H1 (cell line): ENCODE data around the gene KIF25. TPM values are rescaled to one million over a fixed set of nuclear protein-coding genes. Genes with fewer than 3 reads are reported as not detected.

Experiments
- CTCF ChIA-PET: fragments of 300-600 bp; sonication (Branson Sonifier 250); formaldehyde crosslinking; loops from one replicate; lab custom pipeline; 2021; ENCODE audit not compliant: partially characterized antibody; lab: Charles Lee
- POLR2A ChIA-PET: fragments of 300-600 bp; sonication (Branson Sonifier 250); formaldehyde crosslinking; loops from one replicate; lab custom pipeline; 2021; ENCODE audit warnings: inconsistent platforms; ENCODE audit not compliant: partially characterized antibody; lab: Charles Lee
- DNase-seq, 2 experiments: peaks; one replicate each; pipeline versions ENCODE4 v3.0.0 to v3.0.0-alpha.2; 2010 to 2022; ENCODE audit warnings: low spot score in 2 of 2, low read depth in 1 of 2, mixed read lengths in 1 of 2
- FAIRE-seq: peaks from 2 replicates; lab custom pipeline; 2011; peaks lifted over from hg19 to GRCh38; lab: Jason Lieb, UNC
- H2AFZ ChIP-seq: 2 replicates; pipeline ENCODE4 v1.8.1; 2012; ENCODE audit warnings: low read length, inconsistent platforms
- H2AK5ac ChIP-seq: 2 replicates; pipeline ENCODE4 v1.6.1; 2013; ENCODE audit warnings: low read depth, low read length
- H2BK120ac ChIP-seq: replicated peaks from 2 replicates; pipeline ENCODE3; 2013; ENCODE audit warnings: low read depth, low read length, inconsistent platforms
- H2BK12ac ChIP-seq: 2 replicates; pipeline ENCODE4 v1.6.1; 2013; ENCODE audit warnings: low read depth, low read length
- H2BK15ac ChIP-seq: 2 replicates; pipeline ENCODE4 v1.6.1; 2013; ENCODE audit warnings: low read length
- H2BK20ac ChIP-seq: 2 replicates; pipeline ENCODE4 v1.6.1; 2013; ENCODE audit warnings: low read length
- H2BK5ac ChIP-seq: 2 replicates; pipeline ENCODE4 v1.6.1; 2013; ENCODE audit warnings: low read depth, low read length
- H3K14ac ChIP-seq: 2 replicates; pipeline ENCODE4 v1.6.1; 2013; ENCODE audit warnings: inconsistent platforms; ENCODE audit not compliant: insufficient read length
- H3K18ac ChIP-seq: 2 replicates; pipeline ENCODE4 v1.6.1; 2013; ENCODE audit warnings: low read length; ENCODE audit errors: extremely low read depth
- H3K23ac ChIP-seq: 2 replicates; pipeline ENCODE4 v1.6.1; 2013; ENCODE audit warnings: inconsistent platforms; ENCODE audit not compliant: insufficient read length
- H3K23me2 ChIP-seq: 2 replicates; pipeline ENCODE4 v1.6.1; 2013; ENCODE audit warnings: low read depth, low read length
- H3K27ac ChIP-seq: 2 replicates; pipeline ENCODE4 v1.6.1; 2011; ENCODE audit warnings: low read depth, low read length, inconsistent platforms
- H3K27me3 ChIP-seq, 4 experiments: replicated peaks in 1 of 4; 1 replicate in 1 of 4; 2 replicates in 3 of 4; pipeline versions ENCODE4 v1.6.1 to v1.8.1; 2011 to 2013; ENCODE audit warnings: low read length in 3 of 4, mild to moderate bottlenecking in 3 of 4, inconsistent platforms in 2 of 4, mixed read lengths in 2 of 4, moderate library complexity in 1 of 4; ENCODE audit not compliant: control insufficient read depth in 3 of 4, insufficient read depth in 3 of 4; ENCODE audit errors: extremely low read depth in 1 of 4
- H3K36me3 ChIP-seq, 4 experiments: 2 replicates each; pipeline versions ENCODE4 v1.6.1 to v1.8.1; 2011 to 2013; ENCODE audit warnings: mild to moderate bottlenecking in 4 of 4, low read length in 3 of 4, moderate library complexity in 2 of 4, control low read depth in 1 of 4, inconsistent platforms in 1 of 4; ENCODE audit not compliant: insufficient read depth in 4 of 4, control insufficient read depth in 2 of 4
- H3K4ac ChIP-seq: replicated peaks from 2 replicates; pipeline ENCODE3; 2013; ENCODE audit warnings: low read length, low read depth, mixed read lengths, inconsistent platforms; ENCODE audit not compliant: insufficient read length
- H3K4me1 ChIP-seq, 4 experiments: replicated peaks in 1 of 4; 1 replicate in 1 of 4; 2 replicates in 3 of 4; pipeline versions ENCODE4 v1.6.1 to v1.8.1; 2011 to 2013; ENCODE audit warnings: low read length in 3 of 4, inconsistent platforms in 2 of 4, mixed read lengths in 1 of 4; ENCODE audit not compliant: insufficient read depth in 4 of 4, control insufficient read depth in 3 of 4
- H3K4me2 ChIP-seq, 2 experiments: 2 replicates each; pipeline versions ENCODE4 v1.6.1 to v1.8.1; 2011 to 2013; ENCODE audit warnings: low read depth in 2 of 2, low read length in 2 of 2, control low read depth in 1 of 2, inconsistent platforms in 1 of 2, mild to moderate bottlenecking in 1 of 2; ENCODE audit not compliant: insufficient read depth in 1 of 2
- H3K4me3 ChIP-seq, 4 experiments: fragments of 200-600, 300-600 bp in 1 of 4; sonication (generic), shearing (Covaris generic), sonication (Bioruptor Twin) in 1 of 4; 2 replicates each; pipeline versions ENCODE4 v1.5.1 to v1.8.1; 2011 to 2016; ENCODE audit warnings: low read length in 4 of 4, low read depth in 3 of 4, control low read depth in 2 of 4, inconsistent platforms in 2 of 4, mild to moderate bottlenecking in 2 of 4, mixed read lengths in 1 of 4, moderate library complexity in 1 of 4; ENCODE audit not compliant: insufficient read depth in 2 of 4; ENCODE audit errors: extremely low read depth in 1 of 4
- H3K56ac ChIP-seq: replicated peaks from 2 replicates; pipeline ENCODE3; 2013; ENCODE audit warnings: low read depth, mild to moderate bottlenecking, mixed read lengths, low read length, inconsistent platforms; ENCODE audit not compliant: insufficient read length
- H3K79me1 ChIP-seq: 2 replicates; pipeline ENCODE4 v1.6.1; 2013; ENCODE audit warnings: low read depth, low read length, control low read depth
- H3K79me2 ChIP-seq, 2 experiments: 2 replicates each; pipeline versions ENCODE4 v1.6.1 to v1.8.1; 2012 to 2013; ENCODE audit warnings: low read length in 2 of 2, mild to moderate bottlenecking in 2 of 2, inconsistent platforms in 1 of 2; ENCODE audit not compliant: insufficient read depth in 2 of 2, control insufficient read depth in 1 of 2
- H3K9ac ChIP-seq, 4 experiments: replicated peaks in 1 of 4; 1 replicate in 1 of 4; 2 replicates in 3 of 4; pipeline versions ENCODE4 v1.6.1 to v1.8.1; 2011 to 2013; ENCODE audit warnings: low read depth in 3 of 4, low read length in 3 of 4, control low read depth in 2 of 4, mild to moderate bottlenecking in 2 of 4, moderate library complexity in 2 of 4, inconsistent platforms in 1 of 4; ENCODE audit errors: extremely low read depth in 1 of 4
- H3K9me3 ChIP-seq, 2 experiments: 2 replicates each; pipeline versions ENCODE4 v1.6.1 to v1.8.1; 2012 to 2013; ENCODE audit warnings: mild to moderate bottlenecking in 2 of 2, moderate library complexity in 2 of 2, control low read depth in 1 of 2, inconsistent platforms in 1 of 2, low read depth in 1 of 2, low read length in 1 of 2, mixed read lengths in 1 of 2; ENCODE audit not compliant: insufficient read depth in 2 of 2
- H4K20me1 ChIP-seq, 2 experiments: replicated peaks in 1 of 2; 2 replicates each; pipeline versions ENCODE3 to v1.8.1; 2011 to 2013; ENCODE audit warnings: inconsistent platforms in 2 of 2, low read length in 2 of 2, mild to moderate bottlenecking in 1 of 2; ENCODE audit not compliant: insufficient read depth in 2 of 2, control insufficient read depth in 1 of 2
- H4K5ac ChIP-seq: 2 replicates; pipeline ENCODE4 v1.6.1; 2013; ENCODE audit warnings: low read length, low read depth, mixed read lengths, inconsistent platforms; ENCODE audit not compliant: insufficient read length
- H4K8ac ChIP-seq: 2 replicates; pipeline ENCODE4 v1.8.0; 2013; ENCODE audit warnings: mild to moderate bottlenecking, moderate library complexity, low read length, inconsistent platforms; ENCODE audit not compliant: insufficient read depth; ENCODE audit errors: extremely low read depth
- H4K91ac ChIP-seq: replicated peaks from 2 replicates; pipeline ENCODE3; 2013; ENCODE audit warnings: low read length, mixed read lengths, inconsistent platforms; ENCODE audit not compliant: insufficient read length
- CREB1 ChIP-seq: IDR thresholded peaks from 2 replicates; pipeline ENCODE4 v1.6.1; 2012; ENCODE audit warnings: inconsistent platforms
- EGR1 ChIP-seq: IDR thresholded peaks from 2 replicates; pipeline ENCODE4 v1.6.1; 2011; ENCODE audit warnings: low read depth, low read length, borderline replicate concordance
- FOSL1 ChIP-seq: IDR thresholded peaks from 2 replicates; pipeline ENCODE4 v1.6.1; 2011; ENCODE audit warnings: mild to moderate bottlenecking, low read depth, low read length, moderate library complexity; ENCODE audit not compliant: insufficient read depth
- KDM4A ChIP-seq: IDR thresholded peaks from one replicate; pipeline ENCODE4 v1.7.1; 2012; ENCODE audit warnings: low read depth, mild to moderate bottlenecking, moderate library complexity, low read length, inconsistent platforms; ENCODE audit not compliant: severe bottlenecking
- KDM5A ChIP-seq: fragments of 200-600 bp; IDR thresholded peaks from 2 replicates; pipeline ENCODE4 v1.7.1; 2012; ENCODE audit warnings: mild to moderate bottlenecking, low read length, inconsistent platforms, mixed read lengths
- NANOG ChIP-seq: IDR thresholded peaks from 2 replicates; pipeline ENCODE4 v1.6.1; 2011; ENCODE audit warnings: low read length, low read depth, mild to moderate bottlenecking, inconsistent platforms; ENCODE audit not compliant: insufficient read depth, poor library complexity, severe bottlenecking
- PHF8 ChIP-seq: fragments of 200-600 bp; sonication (generic); conservative IDR thresholded peaks from 2 replicates; pipeline ENCODE4 v1.7.1; 2012; ENCODE audit warnings: low read depth, mild to moderate bottlenecking, inconsistent platforms, low read length, moderate library complexity
- POLR2A ChIP-seq, 2 experiments: IDR thresholded peaks; 1 replicate in 1 of 2; 2 replicates in 1 of 2; pipeline ENCODE4 v1.6.1; 2011; ENCODE audit warnings: low read depth in 2 of 2, low read length in 2 of 2, mild to moderate bottlenecking in 2 of 2; ENCODE audit errors: control extremely low read depth in 1 of 2
- RBBP5 ChIP-seq: IDR thresholded peaks from 2 replicates; pipeline ENCODE4 v1.7.1; 2012; ENCODE audit warnings: low read depth, mild to moderate bottlenecking, inconsistent platforms, low read length, moderate library complexity, borderline replicate concordance
- RXRA ChIP-seq: IDR thresholded peaks from 2 replicates; pipeline ENCODE4 v1.6.1; 2011; ENCODE audit warnings: low read depth, mild to moderate bottlenecking, low read length, moderate library complexity; ENCODE audit not compliant: insufficient read depth
- SUZ12 ChIP-seq: fragments of 200-600 bp; sonication (generic); IDR thresholded peaks from 2 replicates; pipeline ENCODE4 v1.6.1; 2012; ENCODE audit warnings: mild to moderate bottlenecking, inconsistent platforms, low read length, moderate library complexity, mixed read lengths
- WGBS, 2 experiments: shearing (Covaris generic) in 1 of 2; methylation state at CpG; one replicate each; pipeline versions ENCODE4 v1.1.6 to v1.1.7; 2013 to 2015; ENCODE audit warnings: low lambda C conversion rate in 2 of 2, mixed read lengths in 2 of 2, inconsistent platforms in 1 of 2, low coverage in 1 of 2, missing lambda C conversion rate in 1 of 2; ENCODE audit not compliant: insufficient replicate concordance in 2 of 2, insufficient coverage in 1 of 2, insufficient read length in 1 of 2; ENCODE audit errors: extremely low coverage in 1 of 2, missing lambda C conversion rate in 1 of 2; 5-methylcytosine and 5-hydroxymethylcytosine counted together
- polyA plus RNA-seq, 7 experiments: library from polyadenylated mRNA; depleted of rRNA in 3 of 7; stranded (reverse) in 5 of 7; unstranded in 2 of 7; fragments of >200 nt in 5 of 7; fragments of 200-250 nt in 2 of 7; gene quantifications; 1 replicate in 5 of 7; 2 replicates in 1 of 7; 4 replicates in 1 of 7; pipeline versions ENCODE4 v1.2.1 to v1.2.3, GENCODE V29; 2011 to 2013; ENCODE audit warnings: missing spikeins in 2 of 7, mixed read lengths in 2 of 7
- total RNA-seq: library from RNA; stranded (reverse); fragmentation: NEBNext Ultra II Directional; extraction: Animal tissue kit (Norgen Biotek cat#: 25700); gene quantifications from 2 replicates; pipeline ENCODE4 v1.2.1, GENCODE V29; 2021

Gene KIF25
- total and polyA plus RNA-seq, 2 of the 8 experiments (the other 6 are each of a cell fraction or from before 2014, with no cell fraction given): 1.5 to 2.0 TPM

DNA sequence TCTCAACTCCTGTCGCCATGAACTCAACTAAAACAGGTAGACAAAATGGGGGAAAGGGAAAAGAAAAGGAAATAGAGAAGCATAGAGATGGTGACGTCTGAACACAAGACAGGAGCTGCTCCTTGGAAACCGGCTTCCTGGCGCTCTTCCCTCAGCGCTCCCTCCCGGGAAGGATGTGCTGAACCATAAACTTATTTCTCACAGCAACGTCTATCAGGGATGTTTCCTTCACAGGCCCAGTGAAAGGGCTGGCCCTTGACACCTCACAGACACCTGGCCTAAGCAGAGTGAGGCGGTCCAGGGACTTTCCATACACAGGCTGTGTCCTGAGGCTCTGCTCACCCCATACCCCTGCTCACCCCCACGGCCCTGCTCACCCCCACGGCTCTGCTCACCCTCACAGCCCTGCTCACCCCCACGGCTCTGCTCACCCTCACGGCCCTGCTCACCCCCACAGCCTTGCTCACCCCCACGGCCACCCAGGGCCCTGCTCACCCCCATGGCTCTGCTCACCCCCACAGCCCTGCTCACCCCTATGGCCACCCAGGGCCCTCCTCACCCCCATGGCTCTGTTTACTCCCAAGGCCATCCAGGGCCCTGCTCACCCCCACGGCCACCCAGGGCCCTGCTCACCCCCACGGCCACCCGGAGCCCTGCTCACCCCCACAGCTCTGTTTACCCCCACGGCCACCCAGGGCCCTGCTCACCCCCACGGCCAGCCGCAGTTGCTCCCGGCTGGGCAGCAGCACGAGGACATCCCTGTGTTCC is 80.9 kb downstream of the KIF25 start:
- H3K4me2 ChIP-seq: no peak overlapping the region
- H3K18ac ChIP-seq: no peak overlapping the region
- H3K14ac ChIP-seq: no peak overlapping the region
- H2BK20ac ChIP-seq: no peak overlapping the region
- 83% methylated on average over 17 of the region's 21 CpGs; no CpG with 5 or more reads in 1 of the 2 experiments for WGBS, 2 experiments
- no peak overlapping the region for H3K4ac ChIP-seq
- no peak overlapping the region for H2AFZ ChIP-seq
- ChIA-PET POLR2A (no interaction called here), CTCF (interaction anchor here (0.8 to 4.9 kb wide), 3 partner anchors 16 to 39 kb away, joined by 4 to 27 read pairs (median 9); no protein-coding TSS in a partner anchor)
- H3K27me3 ChIP-seq: no peaks in the 10 kb centered on the region
- H2BK12ac ChIP-seq: no peak overlapping the region
- no peak overlapping the region for H3K56ac ChIP-seq
- H3K23me2 ChIP-seq: no peaks in the 10 kb centered on the region; the same call in 1 of the 2 replicates
- H3K9me3 ChIP-seq: no peaks in the 10 kb centered on the region
- no peak overlapping the region for H3K27ac ChIP-seq
- FAIRE-seq: no peak
- peaks cover 0 to 6% of the 10 kb centered on the region in 2 experiments for H4K20me1 ChIP-seq
- no peak for TF ChIP-seq POLR2A (IDR thresholded peaks at IDR 0.05; ENCODE audit: control extremely low read depth in 1 of 2, low read depth in 2 of 2, low read length in 2 of 2)
- no peak for TF ChIP-seq NANOG
- no peak for TF ChIP-seq KDM5A
- no peak for TF ChIP-seq PHF8
- TF ChIP-seq RBBP5: no peak
- no peak for TF ChIP-seq FOSL1
- no peak for TF ChIP-seq RXRA
- TF ChIP-seq EGR1: no peak
- TF ChIP-seq KDM4A: no peak
- no peak for TF ChIP-seq SUZ12
- TF ChIP-seq CREB1: no peak
- TF ChIP-seq, all 59 proteins: peak for 0
- Histone ChIP-seq H3K4me1 (peaks cover 0 to 7% (median 1%) of the 10 kb centered on the region in 4 experiments; a peak in 2 of 7 replicates), H2BK15ac (no peak overlapping the region), H3K79me1 (no peaks in the 10 kb centered on the region), H3K79me2 (no peaks in the 10 kb centered on the region), H3K4me3 (no peak overlapping the region), H2BK5ac (no peak overlapping the region), H2AK5ac (no peak overlapping the region), H4K8ac (no peak overlapping the region), H4K5ac (no peak overlapping the region), H3K23ac (no peak overlapping the region), H4K91ac (no peak overlapping the region), H3K36me3 (no peaks in the 10 kb centered on the region; a peak in 1 of 8 replicates), H2BK120ac (no peak overlapping the region), H3K9ac (no peak overlapping the region)
- no peak for DNase-seq
